ENCODE results near the gene ERC1.

DNA sequence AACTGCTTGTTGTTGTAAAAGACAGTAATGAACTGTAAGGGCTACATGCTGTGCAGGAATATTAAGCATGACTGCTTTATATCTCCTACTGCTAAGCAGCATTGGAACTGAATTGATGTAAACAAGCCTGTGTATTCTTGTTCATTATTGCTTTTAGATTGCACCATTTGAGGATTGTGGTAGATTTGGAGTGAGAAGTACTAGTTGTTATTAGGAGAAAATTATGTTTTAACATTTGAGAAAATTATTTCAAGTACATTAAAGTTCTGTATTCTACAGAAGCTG is 212.7 kb downstream of the ERC1 start:
- TF ChIP-seq CTCF (IDR thresholded peaks at IDR 0.05; ENCODE audit: low read length) (no peak), EZH2phosphoT487 (IDR thresholded peaks at IDR 0.05; ENCODE audit: low read length) (no peak)

All from MM.1S (cell line).